Endothelial cell of umbilical vein (primary cell): ENCODE data around the gene AXIN2. TPM values are rescaled to one million over a fixed set of nuclear protein-coding genes. Genes with fewer than 3 reads are reported as not detected.

Source experiments
- BruUV-seq: library from RNA; stranded (reverse); fragments of 400-500 nt; replicated peaks from 2 replicates; lab custom pipeline; 2021; lab: Mats Ljungman, UMichigan
- CTCF ChIA-PET: fragments of 300-600, 350-600 bp; sonication (Branson Sonifier 250); formaldehyde crosslinking; loops from one replicate; lab custom pipeline; 2021; ENCODE audit warnings: antibody characterized with exemption, inconsistent platforms; lab: Charles Lee
- POLR2A ChIA-PET: fragments of 300-600, 350-600 bp; sonication (Branson Sonifier 250); formaldehyde crosslinking; loops from one replicate; lab custom pipeline; 2021; ENCODE audit warnings: antibody characterized with exemption, inconsistent platforms; lab: Charles Lee
- DNase-seq: peaks from one replicate; pipeline ENCODE4 v3.0.0-alpha.2; 2011; ENCODE audit warnings: low read depth, low spot score
- FAIRE-seq: peaks from 2 replicates; lab custom pipeline; 2011; peaks lifted over from hg19 to GRCh38; lab: Jason Lieb, UNC
- H2AFZ ChIP-seq: 2 replicates; pipeline ENCODE4 v1.6.0; 2012; ENCODE audit warnings: low read depth, low read length, control low read depth, inconsistent platforms
- H3K27ac ChIP-seq: 2 replicates; pipeline ENCODE4 v1.5.1; 2011; ENCODE audit warnings: low read depth, mild to moderate bottlenecking, control low read depth, low read length, moderate library complexity; ENCODE audit not compliant: insufficient read depth
- H3K27me3 ChIP-seq, 2 experiments: 2 replicates each; pipeline versions ENCODE4 v1.6.0 to v1.6.1; 2011; ENCODE audit warnings: low read length in 2 of 2, mixed read lengths in 1 of 2; ENCODE audit not compliant: control insufficient read depth in 2 of 2, insufficient read depth in 2 of 2
- H3K36me3 ChIP-seq, 2 experiments: 2 replicates in 1 of 2; 3 replicates in 1 of 2; pipeline ENCODE4 v1.5.1; 2011; ENCODE audit warnings: low read length in 2 of 2, mild to moderate bottlenecking in 1 of 2, moderate library complexity in 1 of 2; ENCODE audit not compliant: control insufficient read depth in 2 of 2, insufficient read depth in 2 of 2; ENCODE audit errors: extremely low read depth in 1 of 2
- H3K4me1 ChIP-seq: 3 replicates; pipeline ENCODE4 v1.5.1; 2011; ENCODE audit warnings: mild to moderate bottlenecking, low read length; ENCODE audit not compliant: control insufficient read depth, insufficient read depth; ENCODE audit errors: extremely low read depth
- H3K4me2 ChIP-seq: 2 replicates; pipeline ENCODE4 v1.6.1; 2011; ENCODE audit warnings: low read length, control low read depth, mixed read lengths; ENCODE audit not compliant: insufficient read depth
- H3K4me3 ChIP-seq, 3 experiments: fragments of 200-600 bp in 1 of 3; sonication (generic), shearing (Covaris generic) in 1 of 3; replicated peaks in 1 of 3; 2 replicates each; pipeline ENCODE4 v1.5.1; 2011 to 2016; ENCODE audit warnings: control low read depth in 3 of 3, low read length in 3 of 3, mild to moderate bottlenecking in 2 of 3, inconsistent platforms in 1 of 3, low read depth in 1 of 3, moderate library complexity in 1 of 3; ENCODE audit not compliant: insufficient read depth in 1 of 3
- H3K79me2 ChIP-seq: 2 replicates; pipeline ENCODE4 v1.6.0; 2012; ENCODE audit warnings: low read length, inconsistent platforms; ENCODE audit not compliant: control insufficient read depth, insufficient read depth
- H3K9ac ChIP-seq: replicated peaks from 2 replicates; pipeline ENCODE3; 2011; ENCODE audit warnings: low read length, control low read depth; ENCODE audit not compliant: insufficient read depth; ENCODE audit errors: extremely low read depth
- H3K9me1 ChIP-seq: replicated peaks from 3 replicates; pipeline ENCODE4 v1.6.0; 2011; ENCODE audit warnings: mild to moderate bottlenecking, low read length; ENCODE audit not compliant: control insufficient read depth, insufficient read depth; ENCODE audit errors: extremely low read depth
- H3K9me3 ChIP-seq: replicated peaks from 2 replicates; pipeline ENCODE4 v1.5.1; 2012; ENCODE audit warnings: low read length, inconsistent platforms; ENCODE audit not compliant: control insufficient read depth, insufficient read depth
- H4K20me1 ChIP-seq: replicated peaks from 2 replicates; pipeline ENCODE3; 2011; ENCODE audit warnings: mild to moderate bottlenecking, low read length; ENCODE audit not compliant: control insufficient read depth, insufficient read depth; ENCODE audit errors: extremely low read depth
- CTCF ChIP-seq, 2 donors: IDR thresholded peaks; 1 replicate in 1 of 2; 2 replicates in 1 of 2; pipeline ENCODE4 v1.5.1; 2011; ENCODE audit warnings: low read length in 2 of 2, mild to moderate bottlenecking in 2 of 2, moderate library complexity in 2 of 2, control low read depth in 1 of 2, inconsistent platforms in 1 of 2, low read depth in 1 of 2; ENCODE audit not compliant: insufficient read depth in 1 of 2; ENCODE audit errors: extremely low read depth in 1 of 2
- GATA2 ChIP-seq: IDR thresholded peaks from 2 replicates; pipeline ENCODE4 v1.7.0; 2011; ENCODE audit warnings: low read depth, mild to moderate bottlenecking, moderate library complexity, mixed read lengths, low read length; ENCODE audit not compliant: insufficient read length, insufficient read depth
- JUN ChIP-seq: IDR thresholded peaks from 2 replicates; pipeline ENCODE4 v1.6.1; 2011; ENCODE audit warnings: borderline replicate concordance, low read depth; ENCODE audit not compliant: insufficient read length, insufficient read depth
- MAX ChIP-seq: IDR thresholded peaks from 2 replicates; pipeline ENCODE4 v1.6.1; 2011; ENCODE audit not compliant: insufficient read depth, insufficient read length
- MYC ChIP-seq: IDR thresholded peaks from one replicate; pipeline ENCODE4 v1.6.1; 2011; ENCODE audit warnings: mild to moderate bottlenecking, low read depth, low read length
- POLR2A ChIP-seq: IDR thresholded peaks from 2 replicates; pipeline ENCODE4 v1.6.1; 2012; ENCODE audit warnings: low read depth, mild to moderate bottlenecking, control low read depth, low read length
- dilution Hi-C: fragments of 300-500 bp; cut with MboI; formaldehyde crosslinking; loops from one replicate; pipeline ENCODE4 v1.15.0; 2019; ENCODE audit warnings: low sequenced_read_pairs; ENCODE audit not compliant: extremely low pct_ligation_motif_present
- intact Hi-C: fragments of 100-400 bp; cut with micrococcal nuclease; formaldehyde crosslinking; loops from one replicate; pipeline ENCODE4 v1.10.0; 2022
- polyA plus RNA-seq, 4 experiments: library from polyadenylated mRNA; depleted of rRNA in 3 of 4; stranded (reverse) in 3 of 4; unstranded in 1 of 4; fragments of >200 nt; gene quantifications; 2 replicates each; pipeline versions ENCODE4 v1.2.1 to v1.2.3, GENCODE V29; 2011 to 2012; ENCODE audit warnings: missing spikeins in 1 of 4
- total RNA-seq: library from RNA; stranded (reverse); gene quantifications from 2 replicates; pipeline ENCODE4 v1.2.3, GENCODE V29; 2021

AXIN2 gene
- total and polyA plus RNA-seq, 2 donors (not counting 3 experiments of a cell fraction or from before 2014, with no cell fraction given), result 1.3 to 3.0 TPM

- no peak overlapping the region for H3K4me2 ChIP-seq
- no peaks in the 10 kb centered on the region for H4K20me1 ChIP-seq
- no peak for DNase-seq
- H3K9ac ChIP-seq, result no peak overlapping the region
- no peak for TF ChIP-seq MYC
- no peak for TF ChIP-seq MAX
- no peak for TF ChIP-seq JUN
- no peak for TF ChIP-seq CTCF (IDR thresholded peaks at IDR 0.05; ENCODE audit: extremely low read depth in 1 of 2, insufficient read depth in 1 of 2, low read depth in 1 of 2, low read length in 2 of 2)
- TF ChIP-seq GATA2, result no peak
- TF ChIP-seq POLR2A, result no peak
- no peaks in the 10 kb centered on the region for H3K9me1 ChIP-seq
- POLR2A ChIA-PET, result no interaction called here
- no peaks in the 10 kb centered on the region for H3K36me3 ChIP-seq
- CTCF ChIA-PET, result no interaction called here
- dilution Hi-C loops, result no loop called here
- intact Hi-C loops, result no loop called here
- H3K4me1 ChIP-seq, result no peaks in the 10 kb centered on the region
- H3K27ac ChIP-seq, result no peak overlapping the region
- BruUV-seq, result no TSS peak
- no peaks in the 10 kb centered on the region for H3K27me3 ChIP-seq
- H3K79me2 ChIP-seq, result no peaks in the 10 kb centered on the region
- no peak overlapping the region for H3K4me3 ChIP-seq
- H2AFZ ChIP-seq, result no peak overlapping the region
- no peaks in the 10 kb centered on the region for H3K9me3 ChIP-seq
- FAIRE-seq, result no peak
These were observed 31.5 kb downstream of the AXIN2 start for GRCh38 chr17:65529761-65530522.
